ENCODE data around the gene SLC38A8.

Gene SLC38A8

GRCh38 chr16:83998091-83998490 lies 44.5 kb downstream of the SLC38A8 start:
- peaks cover 56% of the 10 kb centered on the region for H3K27me3 ChIP-seq
- no peak for TF ChIP-seq CTCF (IDR thresholded peaks at IDR 0.05)
- H3K9me3 ChIP-seq: no peaks in the 10 kb centered on the region
- peaks cover 33% of the 10 kb centered on the region in 2 experiments for H3K4me1 ChIP-seq (ENCODE audit: control insufficient read depth in 1 of 2, insufficient read depth in 1 of 2, low read depth in 1 of 2, low read length in 1 of 2)
- no peak overlapping the region for H3K4me3 ChIP-seq (ENCODE audit: low read depth in 1 of 2, low read length in 1 of 2)
- no peaks in the 10 kb centered on the region for H3K36me3 ChIP-seq
- H3K27ac ChIP-seq: no peak overlapping the region

- Histone ChIP-seq H3K36me3 (no peaks in the 10 kb centered on the region), H3K27me3 (peaks cover 42% of the 10 kb centered on the region), H3K9me3 (no peaks in the 10 kb centered on the region), H3K27ac (peak overlapping the region; percentile 98), H3K4me1 (ENCODE audit: control insufficient read depth in 1 of 2, insufficient read depth in 1 of 2, low read depth in 1 of 2, low read length in 1 of 2) (peaks cover 38 to 41% of the 10 kb centered on the region in 2 experiments), H3K4me3 (ENCODE audit: low read depth in 1 of 2, low read length in 1 of 2) (peak overlapping the region in 1 of 2 experiments; percentile 45)
- no peak for TF ChIP-seq CTCF (IDR thresholded peaks at IDR 0.05)
These were observed 45.9 kb downstream of the SLC38A8 start for GRCh38 chr16:83996481-83997252.

- Histone ChIP-seq H3K36me3 (no peaks in the 10 kb centered on the region), H3K9me3 (no peaks in the 10 kb centered on the region), H3K4me1 (ENCODE audit: control insufficient read depth in 1 of 2, insufficient read depth in 1 of 2, low read depth in 1 of 2, low read length in 1 of 2) (peaks cover 38 to 41% of the 10 kb centered on the region in 2 experiments), H3K27ac (peak overlapping the region; percentile 98), H3K4me3 (ENCODE audit: low read depth in 1 of 2, low read length in 1 of 2) (peak overlapping the region; percentile 41 to 45), H3K27me3 (peaks cover 35% of the 10 kb centered on the region)
- no peak for TF ChIP-seq CTCF (IDR thresholded peaks at IDR 0.05)
These were observed 46.8 kb downstream of the SLC38A8 start for GRCh38 chr16:83995754-83996153.

- H3K27ac ChIP-seq: peak overlapping the region; percentile 98
- H3K36me3 ChIP-seq: no peaks in the 10 kb centered on the region
- H3K27me3 ChIP-seq: peaks cover 40% of the 10 kb centered on the region
- peak; percentile 22 for TF ChIP-seq CTCF (IDR thresholded peaks at IDR 0.05)
- peaks cover 38 to 41% of the 10 kb centered on the region in 2 experiments for H3K4me1 ChIP-seq (ENCODE audit: control insufficient read depth in 1 of 2, insufficient read depth in 1 of 2, low read depth in 1 of 2, low read length in 1 of 2)
- H3K4me3 ChIP-seq (ENCODE audit: low read depth in 1 of 2, low read length in 1 of 2): peak overlapping the region; percentile 41 to 45
- no peaks in the 10 kb centered on the region for H3K9me3 ChIP-seq
These were observed 47.9 kb downstream of the SLC38A8 start for GRCh38 chr16:83994703-83995102.

- peak overlapping the region; percentile 98 for H3K27ac ChIP-seq
- no peaks in the 10 kb centered on the region for H3K9me3 ChIP-seq
- TF ChIP-seq CTCF (IDR thresholded peaks at IDR 0.05): no peak
- no peaks in the 10 kb centered on the region for H3K36me3 ChIP-seq
- H3K4me3 ChIP-seq (ENCODE audit: low read depth in 1 of 2, low read length in 1 of 2): peak overlapping the region; percentile 41 to 45
- H3K27me3 ChIP-seq: peaks cover 40% of the 10 kb centered on the region
- peaks cover 38 to 41% of the 10 kb centered on the region in 2 experiments for H3K4me1 ChIP-seq (ENCODE audit: control insufficient read depth in 1 of 2, insufficient read depth in 1 of 2, low read depth in 1 of 2, low read length in 1 of 2)
These were observed 48.5 kb downstream of the SLC38A8 start for GRCh38 chr16:83994087-83994486.
